Chondrocyte (in vitro differentiated cells): ENCODE measurements around the gene LNX1. TPM values are rescaled to one million over a fixed set of nuclear protein-coding genes. Genes with fewer than 3 reads are reported as not detected.

Experiments
- DNase-seq: peaks from one replicate; pipeline ENCODE4 v3.0.0; 2021; ENCODE audit warnings: mixed read lengths, low spot score
- H3K27ac Mint-ChIP-seq: one replicate; pipeline ENCODE4 v1.8.0; 2021; ENCODE audit warnings: mild to moderate bottlenecking, moderate library complexity, mixed read lengths; ENCODE audit not compliant: unreplicated experiment
- H3K27me3 Mint-ChIP-seq: 2 replicates; pipeline ENCODE4 v1.8.0; 2021; ENCODE audit warnings: low read depth, mixed read lengths
- H3K36me3 Mint-ChIP-seq: 2 replicates; pipeline ENCODE4 v1.8.0; 2021; ENCODE audit warnings: low read depth, mixed read lengths
- H3K4me1 Mint-ChIP-seq: 2 replicates; pipeline ENCODE4 v1.8.0; 2021; ENCODE audit warnings: low read depth, mild to moderate bottlenecking, mixed read lengths
- H3K4me3 Mint-ChIP-seq: one replicate; pipeline ENCODE4 v1.8.0; 2021; ENCODE audit warnings: mild to moderate bottlenecking, moderate library complexity, mixed read lengths; ENCODE audit not compliant: unreplicated experiment
- H3K9me3 Mint-ChIP-seq: 2 replicates; pipeline ENCODE4 v1.8.0; 2021; ENCODE audit warnings: low read depth, mixed read lengths
- CTCF ChIP-seq: fragments of 200-600 bp; sonication (generic); IDR thresholded peaks from 2 replicates; pipeline ENCODE4 v1.5.0; 2021; ENCODE audit warnings: antibody characterized with exemption, mild to moderate bottlenecking, moderate library complexity
- total RNA-seq: library from RNA; stranded (reverse); gene quantifications from 3 replicates; pipeline ENCODE4 v1.2.1, GENCODE V29; 2021

LNX1 gene
- total RNA-seq, 1 donor from 2014 or later: 1.8 TPM

DNA sequence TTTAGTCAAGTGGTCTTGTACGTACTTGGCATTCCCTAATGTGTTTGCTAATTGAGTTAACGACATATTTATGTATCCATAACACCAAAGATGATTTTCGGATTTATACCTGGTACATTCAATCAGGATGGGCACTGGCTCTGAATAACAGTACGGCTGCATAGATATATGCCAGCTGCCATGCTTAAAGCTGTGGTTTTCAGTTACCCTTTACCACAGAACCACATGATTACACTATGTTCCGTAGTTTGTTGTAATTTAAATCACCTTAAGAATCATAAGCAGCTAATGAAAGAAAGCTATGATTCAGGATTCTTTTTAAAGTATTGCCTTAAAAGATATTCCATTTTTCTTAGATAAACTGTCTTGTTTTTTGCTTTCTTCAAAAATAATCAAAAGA, 160.2 kb downstream of the LNX1 start:
- Mint-ChIP-seq H3K9me3 (no peaks in the 10 kb centered on the region), H3K4me1 (peaks cover 1% of the 10 kb centered on the region), H3K27me3 (no peaks in the 10 kb centered on the region), H3K4me3 (no peak overlapping the region), H3K27ac (no peak overlapping the region), H3K36me3 (peaks cover 23% of the 10 kb centered on the region)
- DNase-seq: no peak
- no peak for TF ChIP-seq CTCF

DNA sequence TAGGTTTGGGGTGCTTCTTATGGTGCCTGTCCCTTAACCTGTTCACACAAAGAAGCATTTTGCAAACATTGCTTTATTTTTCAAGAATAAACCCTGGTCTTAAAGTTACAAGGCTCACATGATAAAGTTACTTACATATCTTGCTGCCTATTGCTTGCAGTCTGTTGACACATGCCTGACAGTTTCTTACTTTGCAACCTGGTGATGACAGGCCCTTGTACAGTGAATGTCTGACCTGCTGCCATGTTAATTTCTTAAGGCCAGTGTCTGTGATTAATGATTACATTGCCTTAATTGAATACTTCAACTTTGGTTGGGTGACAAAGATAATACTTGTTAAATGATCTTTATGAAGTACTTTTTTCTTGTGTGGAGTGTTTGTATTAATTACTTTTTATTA, 163.9 kb downstream of the LNX1 start:
- Mint-ChIP-seq H3K4me1 (peaks cover 2% of the 10 kb centered on the region), H3K27me3 (no peaks in the 10 kb centered on the region), H3K4me3 (no peak overlapping the region), H3K9me3 (no peaks in the 10 kb centered on the region), H3K36me3 (peaks cover 24% of the 10 kb centered on the region), H3K27ac (no peak overlapping the region)
- no peak for TF ChIP-seq CTCF
- no peak for DNase-seq

DNA sequence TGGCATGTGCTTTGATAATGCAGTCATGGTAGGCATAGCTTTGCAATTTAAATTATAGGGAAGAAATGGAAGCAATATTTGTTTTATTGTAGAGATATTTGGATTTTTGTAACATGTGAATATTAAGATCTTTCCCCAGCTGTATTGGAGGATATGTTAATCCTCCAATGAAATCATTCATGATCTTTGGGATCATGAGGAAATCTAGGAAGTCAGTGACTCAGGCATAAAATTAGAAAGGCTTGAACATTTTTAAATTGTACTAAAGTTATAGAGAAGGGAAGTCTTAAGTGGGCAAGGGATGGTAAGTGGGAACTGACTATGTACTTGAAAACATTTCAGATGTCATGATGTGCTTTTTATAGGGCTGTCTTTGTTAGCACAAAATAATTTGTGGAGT, 167.0 kb downstream of the LNX1 start:
- Mint-ChIP-seq H3K4me1 (peaks cover 2% of the 10 kb centered on the region), H3K36me3 (peaks cover 13% of the 10 kb centered on the region), H3K27me3 (no peaks in the 10 kb centered on the region), H3K9me3 (no peaks in the 10 kb centered on the region), H3K27ac (no peak overlapping the region), H3K4me3 (no peak overlapping the region)
- DNase-seq: no peak
- TF ChIP-seq CTCF: no peak

DNA sequence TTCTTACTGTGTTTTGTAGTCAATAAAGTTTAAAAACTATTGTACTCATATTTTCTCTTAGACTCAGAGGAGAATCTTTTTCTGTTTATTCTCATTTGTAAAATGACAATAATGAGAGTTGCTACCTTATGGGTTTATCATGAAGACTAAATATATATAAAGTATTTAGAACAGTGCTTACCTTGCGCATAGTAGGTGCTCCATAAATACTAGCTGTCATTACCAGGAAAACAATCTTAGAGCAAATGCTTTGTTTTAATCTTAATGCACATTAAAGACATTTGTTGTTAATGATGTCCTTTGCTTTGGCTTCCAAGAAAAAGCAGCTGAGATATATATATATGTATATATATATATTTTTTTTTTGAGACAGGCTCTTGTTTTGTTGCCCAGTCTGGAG, 168.9 kb downstream of the LNX1 start:
- Mint-ChIP-seq H3K4me1 (peaks cover 2% of the 10 kb centered on the region), H3K4me3 (no peak overlapping the region), H3K36me3 (peaks cover 3% of the 10 kb centered on the region)

DNA sequence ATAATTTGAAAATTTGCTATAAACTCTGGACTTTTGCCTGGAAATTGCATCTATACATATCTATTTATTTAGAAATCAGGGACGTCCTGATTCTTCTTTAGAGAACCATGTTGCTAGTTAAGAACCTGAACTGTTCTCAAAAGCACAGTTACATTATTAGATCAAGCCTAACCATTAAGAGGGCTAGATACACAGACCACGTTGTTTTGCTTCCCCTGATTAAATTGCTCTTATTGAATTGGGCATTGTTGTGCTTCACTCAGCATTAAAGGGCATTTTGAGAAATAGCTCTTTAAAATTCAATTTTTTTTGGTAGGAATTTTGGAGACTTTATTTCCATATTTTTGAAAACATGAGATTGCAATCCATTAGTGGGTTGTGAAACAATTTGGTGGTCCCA, 169.5 kb downstream of the LNX1 start:
- H3K27me3 Mint-ChIP-seq: no peaks in the 10 kb centered on the region
- peaks cover 2% of the 10 kb centered on the region for H3K4me1 Mint-ChIP-seq
- TF ChIP-seq CTCF: no peak
- no peak for DNase-seq
- H3K9me3 Mint-ChIP-seq: no peaks in the 10 kb centered on the region
- H3K4me3 Mint-ChIP-seq: no peak overlapping the region
- H3K36me3 Mint-ChIP-seq: peaks cover 3% of the 10 kb centered on the region
- H3K27ac Mint-ChIP-seq: no peak overlapping the region

More for the DNA sequence above, 168.9 kb downstream of the LNX1 start:
- TF ChIP-seq CTCF: no peak
- no peaks in the 10 kb centered on the region for H3K9me3 Mint-ChIP-seq
- H3K27ac Mint-ChIP-seq: no peak overlapping the region
- no peaks in the 10 kb centered on the region for H3K27me3 Mint-ChIP-seq
- DNase-seq: no peak
